ENCODE results near the gene RSPH6A. TPM values are rescaled to one million over a fixed set of nuclear protein-coding genes. Genes with fewer than 3 reads are reported as not detected.
A peak's percentile ranks its signal among the peaks of the same experiment; 100 is the strongest.
"Not testable (repeated sequence)": the region's sequence is repeated elsewhere in the genome, so short reads cannot be mapped to it uniquely, and the experiment has no call there.

The RSPH6A gene
- total and polyA plus RNA-seq, 4 donors, result 0.09 to 0.11 TPM; not detected in 2

GRCh38 chr19:45804959-45805230 is 10.2 kb downstream of the RSPH6A start:
- H3K27ac ChIP-seq (ENCODE audit: low read depth, low read length), result no peak overlapping the region
- no peaks in the 10 kb centered on the region for H3K27me3 ChIP-seq (ENCODE audit: control insufficient read depth, insufficient read depth, low read length)
- H3K9me3 ChIP-seq (ENCODE audit: control insufficient read depth, insufficient read depth, low read length), result no peaks in the 10 kb centered on the region
- no peak overlapping the region for H3K4me3 ChIP-seq (ENCODE audit: low read depth, low read length)
- no peaks in the 10 kb centered on the region for H3K36me3 ChIP-seq (ENCODE audit: control insufficient read depth, insufficient read depth, low read length)
- no peaks in the 10 kb centered on the region for H3K4me1 ChIP-seq (ENCODE audit: control insufficient read depth, insufficient read depth, low read length)
- no peak for DNase-seq (ENCODE audit: low read depth in 4 of 6, low spot score in 6 of 6)
- WGBS (ENCODE audit: insufficient coverage), result 90% methylated on average over 8 of the region's 8 CpGs

- Histone ChIP-seq H3K27ac (ENCODE audit: low read depth, low read length) (no peak overlapping the region), H3K9me3 (ENCODE audit: control insufficient read depth, insufficient read depth, low read length) (no peaks in the 10 kb centered on the region), H3K4me3 (ENCODE audit: low read depth, low read length) (no peak overlapping the region), H3K36me3 (ENCODE audit: control insufficient read depth, insufficient read depth, low read length) (no peaks in the 10 kb centered on the region), H3K27me3 (ENCODE audit: control insufficient read depth, insufficient read depth, low read length) (no peaks in the 10 kb centered on the region), H3K4me1 (ENCODE audit: control insufficient read depth, insufficient read depth, low read length) (peaks cover 2% of the 10 kb centered on the region)
- DNase-seq (ENCODE audit: low read depth in 4 of 6, low spot score in 6 of 6), result no peak
- 90% methylated on average over 57 of the region's 57 CpGs for WGBS (ENCODE audit: insufficient coverage)
Observed at GRCh38 chr19:45804140-45804958, 10.8 kb downstream of the RSPH6A start.

- peaks cover 7% of the 10 kb centered on the region for H3K4me1 ChIP-seq (ENCODE audit: control insufficient read depth, insufficient read depth, low read length)
- DNase-seq (ENCODE audit: low read depth in 4 of 6, low spot score in 6 of 6), result no peak
- H3K36me3 ChIP-seq (ENCODE audit: control insufficient read depth, insufficient read depth, low read length), result no peaks in the 10 kb centered on the region
- WGBS (ENCODE audit: insufficient coverage), result 89% methylated on average over 3 of the region's 7 CpGs
- no peak overlapping the region for H3K4me3 ChIP-seq (ENCODE audit: low read depth, low read length)
- H3K27ac ChIP-seq (ENCODE audit: low read depth, low read length), result no peak overlapping the region
- H3K27me3 ChIP-seq (ENCODE audit: control insufficient read depth, insufficient read depth, low read length), result no peaks in the 10 kb centered on the region
- no peaks in the 10 kb centered on the region for H3K9me3 ChIP-seq (ENCODE audit: control insufficient read depth, insufficient read depth, low read length)
Observed at GRCh38 chr19:45801603-45802175, 13.4 kb downstream of the RSPH6A start.

- no peak overlapping the region for H3K27ac ChIP-seq (ENCODE audit: low read depth, low read length)
- H3K9me3 ChIP-seq (ENCODE audit: control insufficient read depth, insufficient read depth, low read length), result no peaks in the 10 kb centered on the region
- H3K27me3 ChIP-seq (ENCODE audit: control insufficient read depth, insufficient read depth, low read length), result no peaks in the 10 kb centered on the region
- peaks cover 2% of the 10 kb centered on the region for H3K36me3 ChIP-seq (ENCODE audit: control insufficient read depth, insufficient read depth, low read length)
- 80% methylated on average over 8 of the region's 8 CpGs for WGBS (ENCODE audit: insufficient coverage)
- H3K4me1 ChIP-seq (ENCODE audit: control insufficient read depth, insufficient read depth, low read length), result peaks cover 7% of the 10 kb centered on the region
- no peak overlapping the region for H3K4me3 ChIP-seq (ENCODE audit: low read depth, low read length)
- DNase-seq (ENCODE audit: low read depth in 4 of 6, low spot score in 6 of 6), result no peak
Observed at GRCh38 chr19:45800070-45800553, 15.0 kb downstream of the RSPH6A start.

GRCh38 chr19:45799541-45799940 is 15.6 kb downstream of the RSPH6A start:
- not testable (repeated sequence) for H3K27ac ChIP-seq (ENCODE audit: low read depth, low read length); H3K9me3 ChIP-seq (ENCODE audit: control insufficient read depth, insufficient read depth, low read length); H3K4me3 ChIP-seq (ENCODE audit: low read depth, low read length); DNase-seq (ENCODE audit: low read depth in 4 of 6, low spot score in 6 of 6); H3K27me3 ChIP-seq (ENCODE audit: control insufficient read depth, insufficient read depth, low read length); H3K4me1 ChIP-seq (ENCODE audit: control insufficient read depth, insufficient read depth, low read length); H3K36me3 ChIP-seq (ENCODE audit: control insufficient read depth, insufficient read depth, low read length)
- 100% methylated on average over 1 of the region's 5 CpGs for WGBS (ENCODE audit: insufficient coverage)

GRCh38 chr19:45798995-45799517 is 16.1 kb downstream of the RSPH6A start:
- H3K27ac ChIP-seq (ENCODE audit: low read depth, low read length), result no peak overlapping the region
- no peaks in the 10 kb centered on the region for H3K9me3 ChIP-seq (ENCODE audit: control insufficient read depth, insufficient read depth, low read length)
- WGBS (ENCODE audit: insufficient coverage), result 2% methylated on average over 7 of the region's 10 CpGs
- H3K27me3 ChIP-seq (ENCODE audit: control insufficient read depth, insufficient read depth, low read length), result no peaks in the 10 kb centered on the region
- no peak overlapping the region for H3K4me3 ChIP-seq (ENCODE audit: low read depth, low read length)
- peaks cover 7% of the 10 kb centered on the region for H3K4me1 ChIP-seq (ENCODE audit: control insufficient read depth, insufficient read depth, low read length)
- DNase-seq (ENCODE audit: low read depth in 4 of 6, low spot score in 6 of 6), result peak in 2 of 6 donors; percentile 84 to 87
- peaks cover 2% of the 10 kb centered on the region for H3K36me3 ChIP-seq (ENCODE audit: control insufficient read depth, insufficient read depth, low read length)

- WGBS (ENCODE audit: insufficient coverage), result 80% methylated on average over 1 of the region's 2 CpGs
- H3K9me3 ChIP-seq (ENCODE audit: control insufficient read depth, insufficient read depth, low read length), result no peaks in the 10 kb centered on the region
Observed at GRCh38 chr19:45794627-45795026, 20.5 kb downstream of the RSPH6A start.

GRCh38 chr19:45793876-45794275 is 21.2 kb downstream of the RSPH6A start:
- no peaks in the 10 kb centered on the region for H3K9me3 ChIP-seq (ENCODE audit: control insufficient read depth, insufficient read depth, low read length)
- peaks cover 24% of the 10 kb centered on the region for H3K36me3 ChIP-seq (ENCODE audit: control insufficient read depth, insufficient read depth, low read length)
- DNase-seq (ENCODE audit: low read depth in 4 of 6, low spot score in 6 of 6), result no peak
- no peaks in the 10 kb centered on the region for H3K27me3 ChIP-seq (ENCODE audit: control insufficient read depth, insufficient read depth, low read length)
- H3K4me1 ChIP-seq (ENCODE audit: control insufficient read depth, insufficient read depth, low read length), result peaks cover 24% of the 10 kb centered on the region
- 53% methylated on average over 5 of the region's 6 CpGs for WGBS (ENCODE audit: insufficient coverage)
- no peak overlapping the region for H3K4me3 ChIP-seq (ENCODE audit: low read depth, low read length)
- no peak overlapping the region for H3K27ac ChIP-seq (ENCODE audit: low read depth, low read length)

More at GRCh38 chr19:45794627-45795026, 20.5 kb downstream of the RSPH6A start:
- H3K27me3 ChIP-seq (ENCODE audit: control insufficient read depth, insufficient read depth, low read length), result no peaks in the 10 kb centered on the region
- peaks cover 31% of the 10 kb centered on the region for H3K4me1 ChIP-seq (ENCODE audit: control insufficient read depth, insufficient read depth, low read length)
- peaks cover 16% of the 10 kb centered on the region for H3K36me3 ChIP-seq (ENCODE audit: control insufficient read depth, insufficient read depth, low read length)
- H3K4me3 ChIP-seq (ENCODE audit: low read depth, low read length), result no peak overlapping the region
- no peak overlapping the region for H3K27ac ChIP-seq (ENCODE audit: low read depth, low read length)
- DNase-seq (ENCODE audit: low read depth in 4 of 6, low spot score in 6 of 6), result no peak

- H3K4me3 ChIP-seq (ENCODE audit: low read depth, low read length), result peak overlapping the region; percentile 22
- peaks cover 24% of the 10 kb centered on the region for H3K4me1 ChIP-seq (ENCODE audit: control insufficient read depth, insufficient read depth, low read length)
- DNase-seq (ENCODE audit: low read depth in 4 of 6, low spot score in 6 of 6), result no peak
- no peaks in the 10 kb centered on the region for H3K27me3 ChIP-seq (ENCODE audit: control insufficient read depth, insufficient read depth, low read length)
- H3K9me3 ChIP-seq (ENCODE audit: control insufficient read depth, insufficient read depth, low read length), result no peaks in the 10 kb centered on the region
- peak overlapping the region; percentile 69 for H3K27ac ChIP-seq (ENCODE audit: low read depth, low read length)
- peaks cover 31% of the 10 kb centered on the region for H3K36me3 ChIP-seq (ENCODE audit: control insufficient read depth, insufficient read depth, low read length)
- WGBS (ENCODE audit: insufficient coverage), result 50% methylated on average over 3 of the region's 3 CpGs
Observed at GRCh38 chr19:45793178-45793564, 21.9 kb downstream of the RSPH6A start.

All from spinal cord (tissue), 10 donors.